ENCODE data around the gene SLC37A3. TPM values are rescaled to one million over a fixed set of nuclear protein-coding genes. Genes with fewer than 3 reads are reported as not detected.

SLC37A3 gene
- total and polyA plus RNA-seq, 7 donors: 5.3 to 9.1 (median 7.5) TPM

DNA sequence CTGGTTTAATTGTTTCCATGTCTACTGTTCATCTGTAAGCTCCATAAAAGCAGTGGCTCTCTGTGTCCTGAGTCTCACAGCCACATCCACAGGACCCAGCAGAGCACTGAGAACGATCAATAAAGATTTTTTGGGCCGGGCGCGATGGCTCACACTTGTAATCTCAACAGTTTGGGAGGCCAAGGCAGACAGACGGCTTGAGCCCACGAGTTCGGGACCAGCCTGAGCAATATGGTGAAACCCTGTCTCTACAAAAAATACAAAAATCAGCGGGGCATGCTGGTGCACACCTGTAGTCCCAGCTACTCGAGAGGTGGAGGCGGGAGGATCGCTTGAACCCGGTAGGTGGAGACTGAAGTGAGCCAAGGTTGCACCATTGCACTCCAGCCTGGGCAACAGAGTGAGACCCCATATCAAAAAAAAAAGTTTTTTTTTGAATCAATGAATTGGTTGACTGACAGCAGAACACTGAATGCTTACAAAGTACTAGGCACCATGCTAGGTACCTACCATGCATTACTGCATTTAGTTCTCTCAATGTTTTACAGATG, 4.5 kb downstream of the SLC37A3 start:
- no peak overlapping the region for H3K4me3 ChIP-seq
- H3K9me3 ChIP-seq: no peaks in the 10 kb centered on the region
- intact Hi-C loops (cut with DNase I): no loop called here
- TF ChIP-seq, protein P1, sequence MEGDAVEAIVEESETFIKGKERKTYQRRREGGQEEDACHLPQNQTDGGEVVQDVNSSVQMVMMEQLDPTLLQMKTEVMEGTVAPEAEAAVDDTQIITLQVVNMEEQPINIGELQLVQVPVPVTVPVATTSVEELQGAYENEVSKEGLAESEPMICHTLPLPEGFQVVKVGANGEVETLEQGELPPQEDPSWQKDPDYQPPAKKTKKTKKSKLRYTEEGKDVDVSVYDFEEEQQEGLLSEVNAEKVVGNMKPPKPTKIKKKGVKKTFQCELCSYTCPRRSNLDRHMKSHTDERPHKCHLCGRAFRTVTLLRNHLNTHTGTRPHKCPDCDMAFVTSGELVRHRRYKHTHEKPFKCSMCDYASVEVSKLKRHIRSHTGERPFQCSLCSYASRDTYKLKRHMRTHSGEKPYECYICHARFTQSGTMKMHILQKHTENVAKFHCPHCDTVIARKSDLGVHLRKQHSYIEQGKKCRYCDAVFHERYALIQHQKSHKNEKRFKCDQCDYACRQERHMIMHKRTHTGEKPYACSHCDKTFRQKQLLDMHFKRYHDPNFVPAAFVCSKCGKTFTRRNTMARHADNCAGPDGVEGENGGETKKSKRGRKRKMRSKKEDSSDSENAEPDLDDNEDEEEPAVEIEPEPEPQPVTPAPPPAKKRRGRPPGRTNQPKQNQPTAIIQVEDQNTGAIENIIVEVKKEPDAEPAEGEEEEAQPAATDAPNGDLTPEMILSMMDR (IDR thresholded peaks at IDR 0.05): no peak
- H3K27ac ChIP-seq: no peak overlapping the region
- 96 to 99% (median 97%) methylated on average over 12 of the region's 12 CpGs for WGBS, 3 donors
- ATAC-seq: no peak
- no peaks in the 10 kb centered on the region for H3K4me1 ChIP-seq
- H3K36me3 ChIP-seq (ENCODE audit: insufficient read depth in 1 of 2, low read depth in 1 of 2): no peaks in the 10 kb centered on the region
- H3K27me3 ChIP-seq (ENCODE audit: insufficient read depth in 3 of 3, low read length in 2 of 3): no peaks in the 10 kb centered on the region
- no peak for DNase-seq

DNA sequence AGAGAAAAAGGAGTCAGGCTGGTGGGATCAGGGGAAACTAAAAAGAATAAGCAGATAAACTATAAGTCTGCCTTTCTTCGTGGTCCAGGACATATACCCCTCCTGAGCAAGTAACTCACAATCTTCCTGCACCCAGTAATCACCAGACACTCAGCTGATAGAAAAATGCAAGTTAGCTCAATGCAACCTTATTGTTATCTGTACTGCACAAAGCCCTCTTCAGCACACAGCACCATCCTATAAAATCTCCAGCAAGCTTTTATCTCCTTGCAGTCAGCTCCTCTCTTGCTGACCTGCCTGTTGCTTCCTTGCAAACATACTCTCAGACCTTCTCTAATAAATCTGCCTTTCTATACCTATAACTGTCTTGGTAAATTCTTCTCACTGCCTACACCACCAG, 6.7 kb downstream of the SLC37A3 start:
- TF ChIP-seq, protein P1 (IDR thresholded peaks at IDR 0.05): no peak
- no peaks in the 10 kb centered on the region for H3K27me3 ChIP-seq (ENCODE audit: insufficient read depth in 3 of 3, low read length in 2 of 3)
- ATAC-seq (no peak), DNase-seq (no peak)
- no peaks in the 10 kb centered on the region for H3K4me1 ChIP-seq
- H3K9me3 ChIP-seq: no peaks in the 10 kb centered on the region
- H3K27ac ChIP-seq: no peak overlapping the region
- intact Hi-C loops (cut with DNase I): no loop called here
- H3K36me3 ChIP-seq (ENCODE audit: insufficient read depth in 1 of 2, low read depth in 1 of 2): no peaks in the 10 kb centered on the region
- WGBS, 3 donors: 90 to 100% (median 96%) methylated on average over 1 of the region's 1 CpG
- H3K4me3 ChIP-seq: no peak overlapping the region

DNA sequence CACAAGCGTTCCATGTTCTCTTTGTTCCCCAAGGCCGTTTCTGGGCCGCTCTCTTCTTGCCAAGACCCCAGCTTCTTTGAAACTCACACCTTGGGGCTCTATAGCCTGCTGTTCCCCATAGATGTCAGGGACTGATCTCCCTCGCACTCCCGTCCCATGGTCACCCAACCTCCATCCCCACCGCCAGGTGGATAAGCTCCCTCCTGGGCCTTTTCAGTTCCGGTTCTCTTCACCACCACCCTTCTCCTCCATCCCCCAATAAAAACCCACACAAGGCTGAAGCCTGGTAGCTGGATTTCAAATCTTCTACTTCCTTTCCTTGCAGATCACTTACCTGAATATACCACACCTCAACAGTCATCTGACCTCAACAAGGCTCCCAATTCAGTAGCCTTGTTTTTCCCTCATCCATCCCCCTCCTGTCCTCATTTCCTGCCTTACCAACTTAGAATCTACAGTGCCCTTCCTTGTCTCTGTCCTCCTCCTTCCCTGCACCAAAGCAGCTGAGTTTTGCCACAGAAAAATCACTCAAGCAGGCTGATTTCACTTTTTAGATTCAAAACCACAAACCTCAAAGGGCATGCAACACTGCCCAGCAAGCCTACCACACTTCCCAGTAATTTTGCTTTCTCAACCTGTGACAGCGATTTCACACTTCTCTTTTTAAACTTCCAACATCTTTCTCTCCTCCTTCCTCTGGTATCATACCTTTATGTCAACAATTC, 7.7 kb downstream of the SLC37A3 start:
- Histone ChIP-seq H3K27me3 (ENCODE audit: insufficient read depth in 3 of 3, low read length in 2 of 3) (no peaks in the 10 kb centered on the region), H3K4me3 (no peak overlapping the region), H3K9me3 (no peaks in the 10 kb centered on the region), H3K4me1 (peaks cover 1% of the 10 kb centered on the region), H3K27ac (no peak overlapping the region), H3K36me3 (ENCODE audit: insufficient read depth in 1 of 2, low read depth in 1 of 2) (no peaks in the 10 kb centered on the region)
- 87 to 91% (median 90%) methylated on average over 8 of the region's 8 CpGs for WGBS, 3 donors
- DNase-seq: no peak
- TF ChIP-seq, protein P1 (IDR thresholded peaks at IDR 0.05): no peak
- intact Hi-C loops (cut with DNase I): no loop called here
- peak in 1 of 4 donors; percentile 19 for ATAC-seq

DNA sequence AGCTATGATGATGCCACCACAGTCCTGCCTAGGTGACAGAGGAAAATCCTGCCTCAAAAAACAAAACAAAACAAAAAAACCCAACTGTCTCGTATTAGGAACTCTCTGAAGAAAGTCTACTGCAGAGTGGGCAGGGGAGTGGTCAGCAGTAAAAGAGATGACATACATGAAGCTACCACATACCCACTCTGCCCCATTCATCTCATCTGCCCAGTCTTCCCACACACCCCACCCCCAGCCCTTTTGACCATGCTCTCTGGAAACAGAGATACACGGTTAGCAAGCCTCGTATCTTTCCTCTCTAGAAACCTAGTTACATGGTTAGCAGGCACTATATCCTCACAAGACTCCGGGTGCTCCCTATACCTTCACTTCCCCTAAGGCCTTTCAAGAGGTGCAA, 8.3 kb downstream of the SLC37A3 start:
- no peaks in the 10 kb centered on the region for H3K9me3 ChIP-seq
- no peaks in the 10 kb centered on the region for H3K36me3 ChIP-seq (ENCODE audit: insufficient read depth in 1 of 2, low read depth in 1 of 2)
- no peak overlapping the region for H3K27ac ChIP-seq
- 78 to 85% (median 83%) methylated on average over 4 of the region's 4 CpGs for WGBS, 3 donors
- H3K4me1 ChIP-seq: peaks cover 7% of the 10 kb centered on the region
- DNase-seq: no peak
- no peaks in the 10 kb centered on the region for H3K27me3 ChIP-seq (ENCODE audit: insufficient read depth in 3 of 3, low read length in 2 of 3)
- ATAC-seq: no peak
- no peak overlapping the region for H3K4me3 ChIP-seq
- intact Hi-C loops (cut with DNase I): no loop called here
- TF ChIP-seq, protein P1 (IDR thresholded peaks at IDR 0.05): no peak
